ENCODE measurements around the gene EIF4B. TPM values are rescaled to one million over a fixed set of nuclear protein-coding genes. Genes with fewer than 3 reads are reported as not detected.

EIF4B gene
- total and polyA plus RNA-seq, 9 of the 15 experiments (the other 6 are each of a cell fraction or from before 2014, with no cell fraction given), result 138 to 669 (median 552) TPM

- TF ChIP-seq PHB2 (IDR thresholded peaks at IDR 0.05; ENCODE audit: low read depth) (no peak), TBL1XR1 (IDR thresholded peaks at IDR 0.05; ENCODE audit: low read length in 2 of 2) (no peak), PTRF (tag; IDR thresholded peaks at IDR 0.05) (no peak), PCBP2 (IDR thresholded peaks at IDR 0.05; ENCODE audit: low read depth, low read length, poor library complexity, severe bottlenecking) (no peak), DPF2 (IDR thresholded peaks at IDR 0.05) (0 out of 2 replicates have a peak, but pooled peaks have one; percentile 28), RNF2 (IDR thresholded peaks at IDR 0.05) (no peak), BCLAF1 (IDR thresholded peaks at IDR 0.05; ENCODE audit: borderline replicate concordance in 1 of 2, control insufficient read depth in 1 of 2, low read depth in 2 of 2, low read length in 1 of 2) (no peak), PHF20 (IDR thresholded peaks at IDR 0.05; ENCODE audit: partially characterized antibody) (no peak), CBX1 (IDR thresholded peaks at IDR 0.05; ENCODE audit: low read depth) (no peak), ZNF121 (CRISPR knock-in tag; conservative IDR thresholded peaks at IDR 0.05) (no peak)
- TF ChIP-seq, protein P1, sequence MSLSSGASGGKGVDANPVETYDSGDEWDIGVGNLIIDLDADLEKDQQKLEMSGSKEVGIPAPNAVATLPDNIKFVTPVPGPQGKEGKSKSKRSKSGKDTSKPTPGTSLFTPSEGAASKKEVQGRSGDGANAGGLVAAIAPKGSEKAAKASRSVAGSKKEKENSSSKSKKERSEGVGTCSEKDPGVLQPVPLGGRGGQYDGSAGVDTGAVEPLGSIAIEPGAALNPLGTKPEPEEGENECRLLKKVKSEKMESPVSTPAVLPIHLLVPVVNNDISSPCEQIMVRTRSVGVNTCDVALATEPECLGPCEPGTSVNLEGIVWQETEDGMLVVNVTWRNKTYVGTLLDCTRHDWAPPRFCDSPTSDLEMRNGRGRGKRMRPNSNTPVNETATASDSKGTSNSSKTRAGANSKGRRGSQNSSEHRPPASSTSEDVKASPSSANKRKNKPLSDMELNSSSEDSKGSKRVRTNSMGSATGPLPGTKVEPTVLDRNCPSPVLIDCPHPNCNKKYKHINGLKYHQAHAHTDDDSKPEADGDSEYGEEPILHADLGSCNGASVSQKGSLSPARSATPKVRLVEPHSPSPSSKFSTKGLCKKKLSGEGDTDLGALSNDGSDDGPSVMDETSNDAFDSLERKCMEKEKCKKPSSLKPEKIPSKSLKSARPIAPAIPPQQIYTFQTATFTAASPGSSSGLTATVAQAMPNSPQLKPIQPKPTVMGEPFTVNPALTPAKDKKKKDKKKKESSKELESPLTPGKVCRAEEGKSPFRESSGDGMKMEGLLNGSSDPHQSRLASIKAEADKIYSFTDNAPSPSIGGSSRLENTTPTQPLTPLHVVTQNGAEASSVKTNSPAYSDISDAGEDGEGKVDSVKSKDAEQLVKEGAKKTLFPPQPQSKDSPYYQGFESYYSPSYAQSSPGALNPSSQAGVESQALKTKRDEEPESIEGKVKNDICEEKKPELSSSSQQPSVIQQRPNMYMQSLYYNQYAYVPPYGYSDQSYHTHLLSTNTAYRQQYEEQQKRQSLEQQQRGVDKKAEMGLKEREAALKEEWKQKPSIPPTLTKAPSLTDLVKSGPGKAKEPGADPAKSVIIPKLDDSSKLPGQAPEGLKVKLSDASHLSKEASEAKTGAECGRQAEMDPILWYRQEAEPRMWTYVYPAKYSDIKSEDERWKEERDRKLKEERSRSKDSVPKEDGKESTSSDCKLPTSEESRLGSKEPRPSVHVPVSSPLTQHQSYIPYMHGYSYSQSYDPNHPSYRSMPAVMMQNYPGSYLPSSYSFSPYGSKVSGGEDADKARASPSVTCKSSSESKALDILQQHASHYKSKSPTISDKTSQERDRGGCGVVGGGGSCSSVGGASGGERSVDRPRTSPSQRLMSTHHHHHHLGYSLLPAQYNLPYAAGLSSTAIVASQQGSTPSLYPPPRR (CRISPR knock-in tag; IDR thresholded peaks at IDR 0.05; ENCODE audit: borderline replicate concordance), result no peak
- TF ChIP-seq, protein P2, sequence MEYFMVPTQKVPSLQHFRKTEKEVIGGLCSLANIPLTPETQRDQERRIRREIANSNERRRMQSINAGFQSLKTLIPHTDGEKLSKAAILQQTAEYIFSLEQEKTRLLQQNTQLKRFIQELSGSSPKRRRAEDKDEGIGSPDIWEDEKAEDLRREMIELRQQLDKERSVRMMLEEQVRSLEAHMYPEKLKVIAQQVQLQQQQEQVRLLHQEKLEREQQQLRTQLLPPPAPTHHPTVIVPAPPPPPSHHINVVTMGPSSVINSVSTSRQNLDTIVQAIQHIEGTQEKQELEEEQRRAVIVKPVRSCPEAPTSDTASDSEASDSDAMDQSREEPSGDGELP (CRISPR knock-in tag; IDR thresholded peaks at IDR 0.05; ENCODE audit: borderline replicate concordance), result peak; percentile 36; the same call in 1 of the 2 replicates
- TF ChIP-seq, protein P3, sequence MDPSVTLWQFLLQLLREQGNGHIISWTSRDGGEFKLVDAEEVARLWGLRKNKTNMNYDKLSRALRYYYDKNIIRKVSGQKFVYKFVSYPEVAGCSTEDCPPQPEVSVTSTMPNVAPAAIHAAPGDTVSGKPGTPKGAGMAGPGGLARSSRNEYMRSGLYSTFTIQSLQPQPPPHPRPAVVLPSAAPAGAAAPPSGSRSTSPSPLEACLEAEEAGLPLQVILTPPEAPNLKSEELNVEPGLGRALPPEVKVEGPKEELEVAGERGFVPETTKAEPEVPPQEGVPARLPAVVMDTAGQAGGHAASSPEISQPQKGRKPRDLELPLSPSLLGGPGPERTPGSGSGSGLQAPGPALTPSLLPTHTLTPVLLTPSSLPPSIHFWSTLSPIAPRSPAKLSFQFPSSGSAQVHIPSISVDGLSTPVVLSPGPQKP (CRISPR knock-in tag; IDR thresholded peaks at IDR 0.05), result no peak
Measured at GRCh38 chr12:53065975-53066931, 60.0 kb downstream of the EIF4B start (continued).
